Suprapubic skin (tissue), 4 donors: ENCODE measurements around the gene SLC51B.
"Not testable (repeated sequence)": the region's sequence is repeated elsewhere in the genome, so short reads cannot be mapped to it uniquely, and the experiment has no call there.

Experiments used
- CTCF ChIP-seq, 2 donors: fragments of 200-600 bp in 1 of 2; fragments of 450-650 bp in 1 of 2; sonication (generic) in 1 of 2; IDR thresholded peaks; one replicate each; pipeline ENCODE4 v1.5.1; 2016 to 2019; ENCODE audit warnings: antibody characterized with exemption in 2 of 2, mild to moderate bottlenecking in 1 of 2, moderate library complexity in 1 of 2
- EP300 ChIP-seq: sonication (generic); formaldehyde crosslinking; IDR thresholded peaks from one replicate; pipeline ENCODE4 v1.6.1; 2017; ENCODE audit warnings: antibody characterized with exemption
- POLR2A ChIP-seq, 2 donors: fragments of 450-650 bp; IDR thresholded peaks; one replicate each; pipeline ENCODE4 v1.6.1; 2017; ENCODE audit warnings: antibody characterized with exemption in 2 of 2, mild to moderate bottlenecking in 2 of 2, moderate library complexity in 2 of 2
- POLR2AphosphoS5 ChIP-seq, 3 donors: sonication (generic); formaldehyde crosslinking; IDR thresholded peaks; one replicate each; pipeline ENCODE4 v1.6.1; 2017; ENCODE audit warnings: antibody characterized with exemption in 3 of 3

- not testable (repeated sequence) for TF ChIP-seq POLR2AphosphoS5 (IDR thresholded peaks at IDR 0.05); CTCF (IDR thresholded peaks at IDR 0.05); POLR2A (IDR thresholded peaks at IDR 0.05); EP300
Observed at GRCh38 chr15:65011198-65011597, 34.0 kb upstream of the SLC51B start.
